HEK293 (cell line): Measurements from ENCODE around the gene ATP8B4.

Experiments
- RBAK ChIP-seq: fragments of 450-650 bp; formaldehyde crosslinking; IDR thresholded peaks from 2 replicates; pipeline ENCODE4 v1.5.1; 2016; ENCODE audit warnings: missing biosample characterization, missing genetic modification characterization
- SETDB1 ChIP-seq: IDR thresholded peaks from one replicate; pipeline ENCODE4 v1.6.1; 2017; ENCODE audit warnings: mild to moderate bottlenecking, low read length, moderate library complexity, mixed read lengths; ENCODE audit not compliant: insufficient read length
- ZBTB21 ChIP-seq: fragments of 450-650 bp; formaldehyde crosslinking; IDR thresholded peaks from 2 replicates; pipeline ENCODE4 v1.5.1; 2017; ENCODE audit warnings: missing biosample characterization, missing genetic modification characterization
- ZBTB7A ChIP-seq: fragments of 450-650 bp; formaldehyde crosslinking; IDR thresholded peaks from 2 replicates; pipeline ENCODE4 v1.5.1; 2016; ENCODE audit warnings: low read depth, missing biosample characterization, missing genetic modification characterization
- ZNF140 ChIP-seq: fragments of 450-650 bp; formaldehyde crosslinking; IDR thresholded peaks from 2 replicates; pipeline ENCODE4 v1.5.1; 2016; ENCODE audit warnings: missing biosample characterization, missing genetic modification characterization
- ZNF311 ChIP-seq: fragments of 450-650 bp; formaldehyde crosslinking; IDR thresholded peaks from 2 replicates; pipeline ENCODE4 v1.5.1; 2017; ENCODE audit warnings: missing biosample characterization, missing genetic modification characterization, borderline replicate concordance
- ZNF473 ChIP-seq: fragments of 450-650 bp; formaldehyde crosslinking; IDR thresholded peaks from 2 replicates; pipeline ENCODE4 v1.5.1; 2017; ENCODE audit warnings: missing biosample characterization, missing genetic modification characterization
- ZNF510 ChIP-seq: fragments of 450-650 bp; formaldehyde crosslinking; IDR thresholded peaks from 2 replicates; pipeline ENCODE4 v1.5.1; 2018; ENCODE audit warnings: mild to moderate bottlenecking, missing genetic modification characterization, missing biosample characterization; ENCODE audit not compliant: insufficient replicate concordance
- ZNF629 ChIP-seq: fragments of 450-650 bp; formaldehyde crosslinking; IDR thresholded peaks from 2 replicates; pipeline ENCODE4 v1.5.1; 2017; ENCODE audit warnings: missing biosample characterization, missing genetic modification characterization
- ZNF707 ChIP-seq: fragments of 450-650 bp; formaldehyde crosslinking; IDR thresholded peaks from 2 replicates; pipeline ENCODE4 v1.5.1; 2016; ENCODE audit warnings: missing biosample characterization, missing genetic modification characterization
- TF ChIP-seq, protein P1 (sequence below): fragments of 450-650 bp; formaldehyde crosslinking; IDR thresholded peaks from 2 replicates; pipeline ENCODE4 v1.5.1; 2016; ENCODE audit warnings: missing biosample characterization, missing genetic modification characterization
- TF ChIP-seq, protein P2 (sequence below): fragments of 450-650 bp; formaldehyde crosslinking; IDR thresholded peaks from 2 replicates; pipeline ENCODE4 v1.5.1; 2016; ENCODE audit warnings: missing biosample characterization, missing genetic modification characterization

DNA sequence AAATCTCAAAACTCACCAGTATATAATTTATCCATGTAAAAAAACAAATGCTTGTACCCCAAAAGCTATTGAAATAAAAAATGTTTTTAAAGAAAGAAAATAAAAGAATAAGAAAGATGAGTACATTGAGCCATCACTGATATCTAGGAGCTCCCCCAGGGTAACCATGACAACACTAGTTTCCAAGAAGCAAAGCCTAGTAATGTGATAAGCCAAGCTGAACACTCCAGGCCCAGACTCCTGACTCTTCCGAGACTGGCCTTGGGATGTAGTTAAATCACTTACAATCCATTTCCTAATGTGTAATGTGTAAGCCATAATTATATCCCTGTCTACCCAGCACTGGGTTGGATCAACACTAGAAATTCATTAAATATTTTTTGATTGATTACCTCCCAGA is 21.1 kb upstream of the ATP8B4 start:
- TF ChIP-seq ZNF473 (tag by site-specific recombination) (no peak), SETDB1 (no peak), ZBTB7A (tag by site-specific recombination) (no peak), ZNF311 (tag by site-specific recombination) (no peak), ZNF510 (tag by site-specific recombination) (no peak), ZNF629 (tag by site-specific recombination) (no peak), ZBTB21 (tag by site-specific recombination) (no peak), ZNF140 (tag by site-specific recombination) (no peak), ZNF707 (no peak), RBAK (tag by site-specific recombination) (no peak)
- TF ChIP-seq, protein P1, sequence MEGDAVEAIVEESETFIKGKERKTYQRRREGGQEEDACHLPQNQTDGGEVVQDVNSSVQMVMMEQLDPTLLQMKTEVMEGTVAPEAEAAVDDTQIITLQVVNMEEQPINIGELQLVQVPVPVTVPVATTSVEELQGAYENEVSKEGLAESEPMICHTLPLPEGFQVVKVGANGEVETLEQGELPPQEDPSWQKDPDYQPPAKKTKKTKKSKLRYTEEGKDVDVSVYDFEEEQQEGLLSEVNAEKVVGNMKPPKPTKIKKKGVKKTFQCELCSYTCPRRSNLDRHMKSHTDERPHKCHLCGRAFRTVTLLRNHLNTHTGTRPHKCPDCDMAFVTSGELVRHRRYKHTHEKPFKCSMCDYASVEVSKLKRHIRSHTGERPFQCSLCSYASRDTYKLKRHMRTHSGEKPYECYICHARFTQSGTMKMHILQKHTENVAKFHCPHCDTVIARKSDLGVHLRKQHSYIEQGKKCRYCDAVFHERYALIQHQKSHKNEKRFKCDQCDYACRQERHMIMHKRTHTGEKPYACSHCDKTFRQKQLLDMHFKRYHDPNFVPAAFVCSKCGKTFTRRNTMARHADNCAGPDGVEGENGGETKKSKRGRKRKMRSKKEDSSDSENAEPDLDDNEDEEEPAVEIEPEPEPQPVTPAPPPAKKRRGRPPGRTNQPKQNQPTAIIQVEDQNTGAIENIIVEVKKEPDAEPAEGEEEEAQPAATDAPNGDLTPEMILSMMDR, result no peak
- TF ChIP-seq, protein P2, sequence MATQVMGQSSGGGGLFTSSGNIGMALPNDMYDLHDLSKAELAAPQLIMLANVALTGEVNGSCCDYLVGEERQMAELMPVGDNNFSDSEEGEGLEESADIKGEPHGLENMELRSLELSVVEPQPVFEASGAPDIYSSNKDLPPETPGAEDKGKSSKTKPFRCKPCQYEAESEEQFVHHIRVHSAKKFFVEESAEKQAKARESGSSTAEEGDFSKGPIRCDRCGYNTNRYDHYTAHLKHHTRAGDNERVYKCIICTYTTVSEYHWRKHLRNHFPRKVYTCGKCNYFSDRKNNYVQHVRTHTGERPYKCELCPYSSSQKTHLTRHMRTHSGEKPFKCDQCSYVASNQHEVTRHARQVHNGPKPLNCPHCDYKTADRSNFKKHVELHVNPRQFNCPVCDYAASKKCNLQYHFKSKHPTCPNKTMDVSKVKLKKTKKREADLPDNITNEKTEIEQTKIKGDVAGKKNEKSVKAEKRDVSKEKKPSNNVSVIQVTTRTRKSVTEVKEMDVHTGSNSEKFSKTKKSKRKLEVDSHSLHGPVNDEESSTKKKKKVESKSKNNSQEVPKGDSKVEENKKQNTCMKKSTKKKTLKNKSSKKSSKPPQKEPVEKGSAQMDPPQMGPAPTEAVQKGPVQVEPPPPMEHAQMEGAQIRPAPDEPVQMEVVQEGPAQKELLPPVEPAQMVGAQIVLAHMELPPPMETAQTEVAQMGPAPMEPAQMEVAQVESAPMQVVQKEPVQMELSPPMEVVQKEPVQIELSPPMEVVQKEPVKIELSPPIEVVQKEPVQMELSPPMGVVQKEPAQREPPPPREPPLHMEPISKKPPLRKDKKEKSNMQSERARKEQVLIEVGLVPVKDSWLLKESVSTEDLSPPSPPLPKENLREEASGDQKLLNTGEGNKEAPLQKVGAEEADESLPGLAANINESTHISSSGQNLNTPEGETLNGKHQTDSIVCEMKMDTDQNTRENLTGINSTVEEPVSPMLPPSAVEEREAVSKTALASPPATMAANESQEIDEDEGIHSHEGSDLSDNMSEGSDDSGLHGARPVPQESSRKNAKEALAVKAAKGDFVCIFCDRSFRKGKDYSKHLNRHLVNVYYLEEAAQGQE (tag by site-specific recombination), result no peak
